Suppressor macrophage treated with lipopolysaccharide for 1 hour (primary cell): ENCODE data around the gene R3HDM2.
"Not testable (repeated sequence)": the region's sequence is repeated elsewhere in the genome, so short reads cannot be mapped to it uniquely, and the experiment has no call there.

Experiments used
- DNase-seq, 3 donors: peaks; one replicate each; pipeline ENCODE4 v3.0.0-alpha.2; 2020 to 2022

Gene R3HDM2

DNA sequence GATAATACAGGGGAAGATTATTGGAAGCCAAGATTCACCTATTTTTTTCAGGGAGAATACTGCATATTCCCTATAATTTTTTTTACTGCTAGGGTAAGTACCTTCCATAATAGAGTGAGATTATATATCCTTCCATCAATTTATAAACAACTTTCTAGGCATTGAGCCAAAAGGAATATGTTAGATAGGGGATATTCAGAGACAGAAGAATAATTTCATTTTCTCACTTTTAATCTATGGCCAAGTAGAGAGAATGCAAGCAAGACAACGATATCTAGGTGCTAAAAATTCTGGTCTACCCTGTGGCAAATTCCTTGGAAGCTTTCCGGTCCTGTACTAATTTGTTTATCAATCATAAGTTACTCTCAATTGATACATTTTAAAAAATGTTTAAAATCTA, 110.2 kb downstream of the R3HDM2 start:
- DNase-seq: no peak

DNA sequence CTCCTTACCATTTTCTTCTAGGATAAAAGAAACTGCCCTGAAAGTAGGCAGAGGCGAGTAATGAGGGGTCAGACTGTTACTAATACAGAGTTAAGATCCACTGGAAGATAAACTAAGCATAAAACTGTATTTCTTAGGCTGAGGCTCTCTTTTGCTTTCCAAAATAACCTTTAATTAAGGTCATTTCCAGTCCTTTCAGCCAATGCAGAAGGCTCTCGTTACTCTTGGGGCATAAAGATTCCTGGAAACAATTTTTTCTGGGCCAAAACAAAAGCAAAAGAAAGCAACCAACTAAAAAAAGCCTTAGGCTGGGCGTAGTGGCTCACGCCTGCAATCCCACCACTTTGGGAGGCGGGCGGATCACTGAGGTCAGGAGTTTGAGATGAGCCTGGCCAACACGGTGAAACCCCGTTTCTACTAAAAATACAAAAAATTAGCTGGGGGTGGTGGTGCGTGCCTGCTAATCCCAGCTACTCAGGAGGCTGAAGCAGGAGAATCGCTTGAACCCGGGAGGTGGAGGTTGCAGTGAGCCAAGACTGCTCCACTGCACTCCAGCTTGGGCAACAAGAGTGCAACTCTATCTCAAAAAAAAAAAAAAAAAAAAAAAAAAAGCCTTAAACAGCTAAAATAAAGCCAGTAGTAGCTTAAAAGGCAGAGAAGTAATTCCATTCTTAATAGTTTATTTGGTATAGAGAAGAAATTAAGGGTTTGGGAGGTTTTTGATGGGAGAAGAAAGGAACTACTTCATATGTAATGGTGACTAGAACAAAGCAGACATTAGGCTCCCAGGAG, 111.0 kb downstream of the R3HDM2 start:
- no peak for DNase-seq

DNA sequence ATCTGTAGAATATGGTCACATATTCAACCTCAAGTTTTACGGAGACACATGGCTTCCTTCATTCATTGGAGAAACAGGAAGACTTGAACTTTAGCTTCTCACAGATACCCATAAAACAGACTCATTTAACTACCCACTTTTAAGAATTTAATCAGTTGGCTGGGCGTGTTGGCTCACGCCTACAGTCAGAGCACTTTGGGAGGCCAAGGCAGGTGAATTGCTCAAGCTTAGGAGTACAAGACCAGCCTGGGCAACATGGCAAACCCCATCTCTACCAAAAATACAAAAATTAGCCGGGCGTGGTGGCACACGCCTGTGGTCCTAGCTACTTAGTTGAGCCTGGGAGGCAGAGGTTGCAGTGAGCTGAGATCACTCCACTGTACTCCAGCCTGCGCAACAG, 115.2 kb downstream of the R3HDM2 start:
- DNase-seq: no peak

DNA sequence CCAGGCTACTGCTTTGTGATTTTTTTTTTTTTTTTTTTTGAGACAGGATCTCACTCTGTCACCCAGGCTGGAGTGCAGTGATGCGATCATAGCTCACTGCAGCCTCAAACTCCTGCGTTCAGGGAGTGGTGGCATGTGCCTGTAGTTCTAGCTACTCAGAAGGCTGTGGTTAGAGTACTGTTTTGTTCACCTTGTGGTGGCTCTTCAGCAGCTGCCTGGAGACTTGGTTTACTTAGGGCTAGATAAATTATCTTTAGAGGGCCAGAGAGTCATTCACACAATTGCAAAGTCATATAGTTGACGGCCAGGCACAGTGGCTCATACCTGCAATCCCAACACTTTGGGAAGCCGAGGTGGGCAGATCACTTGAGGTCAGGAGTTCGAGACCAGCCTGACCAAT, 118.6 kb downstream of the R3HDM2 start:
- DNase-seq: not testable (repeated sequence)

DNA sequence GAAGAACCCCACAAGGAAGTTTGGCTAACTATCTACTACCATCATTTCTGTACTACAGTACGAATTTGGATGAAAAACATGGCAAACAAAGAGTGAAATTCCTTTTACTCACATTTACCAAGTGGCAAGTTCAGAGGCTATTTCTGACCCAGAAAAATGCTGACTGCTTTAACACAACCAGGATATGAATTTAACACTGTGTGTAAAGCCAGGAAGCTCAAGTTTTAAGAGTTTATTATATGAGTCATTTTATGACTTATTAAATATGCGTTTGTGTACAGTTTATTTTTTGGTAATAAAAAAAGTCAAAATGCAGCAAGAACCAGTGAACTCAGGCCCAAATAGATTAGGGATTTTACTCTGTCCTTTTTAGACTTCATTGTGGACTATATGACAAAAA, 121.4 kb downstream of the R3HDM2 start:
- no peak for DNase-seq

DNA sequence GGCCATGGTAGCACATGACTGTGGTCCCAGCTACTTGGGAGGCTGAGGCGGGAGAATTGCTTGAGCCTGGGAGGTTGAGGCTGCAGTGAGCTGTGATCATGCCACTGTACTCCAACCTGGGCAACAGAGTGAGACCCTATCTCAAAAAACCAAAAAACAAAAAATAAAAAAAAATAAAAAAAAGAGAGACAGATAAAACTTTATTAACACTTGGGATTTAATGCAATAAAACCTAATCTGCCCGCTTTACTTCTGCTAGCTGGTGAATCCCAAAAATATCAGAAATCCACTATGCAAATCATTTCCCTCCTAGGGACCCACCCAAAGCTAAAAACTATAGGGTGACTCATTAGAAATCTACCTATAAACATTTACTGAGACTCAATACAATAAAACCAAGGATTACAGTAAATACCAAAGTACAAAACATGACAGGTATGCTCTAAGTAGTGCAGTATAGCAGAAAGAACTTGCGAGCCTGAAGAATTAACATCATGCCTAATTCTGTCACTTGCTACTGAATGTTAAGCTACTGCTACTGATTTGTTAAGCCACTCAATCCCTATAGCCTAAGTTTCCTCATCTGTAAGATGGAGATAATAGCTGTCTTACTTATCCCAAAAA, 129.8 kb downstream of the R3HDM2 start:
- DNase-seq: no peak

DNA sequence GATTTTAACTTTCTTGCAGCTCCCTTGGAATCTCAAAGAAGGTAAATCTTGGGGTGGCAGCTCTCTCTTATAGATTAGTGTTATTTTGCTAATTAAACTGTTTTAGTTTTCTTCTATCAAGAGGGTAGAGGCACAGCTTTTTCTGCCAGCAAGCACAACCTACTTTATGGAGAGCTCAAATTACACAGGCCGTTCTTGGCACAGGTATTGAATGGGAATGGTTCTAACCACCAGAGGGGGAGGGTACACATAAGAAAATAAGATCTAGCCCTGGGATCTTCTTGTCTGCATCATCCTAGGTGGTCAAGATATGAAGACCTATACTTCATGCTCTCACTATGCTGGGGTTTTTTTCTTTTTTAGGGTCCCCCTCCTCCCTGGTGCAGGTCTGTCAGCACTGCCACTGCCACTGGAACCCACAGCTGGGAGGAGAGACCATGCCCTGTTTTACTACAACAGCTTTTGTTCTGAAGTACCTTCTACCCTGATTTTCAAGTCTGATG, 131.3 kb downstream of the R3HDM2 start:
- no peak for DNase-seq

DNA sequence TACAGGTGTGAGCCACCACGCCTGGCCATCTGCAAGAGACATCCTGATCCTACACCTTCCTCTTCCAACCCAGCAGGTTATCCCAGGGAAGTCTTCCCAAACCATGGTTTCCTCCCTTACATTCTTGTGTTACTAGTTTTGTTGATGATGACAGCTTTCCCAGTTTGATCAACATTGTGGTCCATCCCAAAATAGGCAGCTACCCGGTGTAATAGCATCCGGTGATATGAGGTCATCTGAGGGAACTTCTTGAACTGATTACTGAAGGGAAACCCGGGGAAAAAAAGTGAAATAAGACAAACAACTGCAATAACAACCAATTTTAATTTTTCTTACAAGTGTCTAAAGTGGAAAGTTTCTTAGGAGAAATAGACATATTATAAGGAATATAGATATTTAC, 134.6 kb downstream of the R3HDM2 start:
- DNase-seq: no peak

DNA sequence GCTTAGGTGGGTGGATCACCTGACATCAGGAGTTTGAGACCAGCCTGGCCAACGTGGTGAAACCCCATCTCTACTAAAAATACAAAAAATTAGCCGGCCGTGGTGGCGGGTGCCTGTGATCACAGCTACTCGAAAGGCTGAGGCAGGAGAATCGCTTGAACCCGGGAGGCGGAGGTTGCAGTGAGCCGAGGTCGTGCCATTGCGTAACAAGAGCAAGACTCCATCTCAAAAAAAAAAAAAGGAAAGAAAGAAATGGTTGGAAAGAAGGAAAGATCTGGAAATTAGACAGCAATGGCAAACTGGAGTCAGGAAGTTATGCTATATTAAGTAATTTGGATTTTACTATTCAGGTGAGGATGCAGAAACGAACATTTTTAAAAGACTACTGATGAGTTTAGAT, 148.8 kb downstream of the R3HDM2 start:
- DNase-seq: not testable (repeated sequence)

DNA sequence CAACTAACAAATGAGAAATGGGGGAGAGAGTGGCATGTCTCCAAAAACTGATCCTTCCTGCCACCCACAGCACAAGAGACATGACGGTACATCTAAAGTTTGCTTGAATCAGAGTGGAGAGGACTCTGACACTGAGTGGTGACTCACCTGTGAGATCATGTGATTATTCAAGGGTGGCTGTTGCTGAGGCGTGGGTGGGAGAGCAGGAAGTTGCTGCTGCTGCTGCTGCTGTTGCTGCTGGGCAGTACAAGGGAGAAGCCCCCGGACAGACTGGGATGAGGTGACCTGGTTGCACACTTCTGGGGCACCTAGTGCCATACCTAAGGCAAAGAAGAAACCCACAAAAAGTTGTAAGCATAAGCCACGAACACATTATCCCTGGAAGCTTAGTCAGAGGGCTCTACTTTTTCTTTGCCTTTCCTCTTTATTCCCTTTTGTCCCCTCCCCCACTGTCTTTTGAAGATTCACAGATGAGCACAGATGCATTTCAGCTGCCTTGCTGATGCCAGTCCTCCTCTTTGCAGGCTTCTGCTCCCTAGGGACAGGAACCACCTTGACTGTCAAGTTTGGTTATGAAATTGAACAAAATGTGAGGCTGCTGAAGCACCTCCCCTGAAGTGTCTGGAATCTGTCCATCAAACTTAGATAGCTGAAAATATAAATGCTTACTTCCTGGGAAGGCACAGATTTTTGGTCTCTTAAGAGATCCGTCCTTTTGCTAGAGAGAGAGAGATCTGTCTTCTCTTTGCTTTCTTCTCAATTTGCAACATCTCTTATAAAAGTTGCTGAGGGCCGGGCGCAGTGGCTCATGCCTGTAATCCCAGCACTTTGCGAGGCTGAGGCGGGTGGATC, 150.4 kb downstream of the R3HDM2 start:
- DNase-seq: peak; percentile 92 to 97 (median 94)

DNA sequence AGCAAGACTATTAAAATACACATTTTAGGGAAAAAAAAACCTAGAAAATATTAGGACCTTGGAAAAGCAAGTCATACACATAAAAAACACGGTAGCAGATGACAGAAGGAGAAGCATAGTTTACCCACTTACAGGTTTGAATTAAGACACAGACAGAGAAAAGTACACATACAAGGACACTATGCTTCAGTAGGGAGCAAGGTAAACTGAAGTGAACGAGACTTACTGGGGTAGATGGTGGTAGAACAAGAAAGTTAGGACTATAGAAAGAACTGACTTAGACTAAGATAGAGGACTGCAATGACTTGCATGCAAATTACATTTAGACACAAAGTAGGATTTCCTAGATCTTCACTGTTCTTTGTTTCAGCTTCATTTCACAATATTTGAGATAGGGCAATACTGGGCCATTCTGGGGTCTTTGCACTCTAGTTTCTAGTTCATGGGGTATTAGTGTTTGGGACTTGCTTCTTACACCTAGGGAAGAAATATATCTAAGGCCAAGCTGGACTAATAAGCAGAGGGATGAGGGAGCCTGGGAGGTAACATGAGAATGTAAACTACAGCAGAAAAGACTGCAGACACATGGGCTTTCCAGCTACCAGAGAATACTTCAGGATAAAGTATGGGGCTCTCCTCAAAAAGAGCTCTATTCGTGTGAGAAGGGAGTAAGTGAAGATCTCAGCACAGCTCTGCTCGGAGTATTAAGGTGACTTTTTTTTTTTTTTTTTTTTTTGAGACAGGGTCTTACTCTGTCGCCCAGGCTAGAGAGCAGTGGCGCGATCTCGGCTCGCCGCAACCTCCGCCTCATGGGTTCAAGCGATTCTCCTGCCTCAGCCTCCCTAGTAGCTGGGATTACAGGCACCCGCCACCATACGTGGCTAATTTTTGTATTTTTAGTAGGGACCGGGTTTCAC, 152.1 kb downstream of the R3HDM2 start:
- no peak for DNase-seq

DNA sequence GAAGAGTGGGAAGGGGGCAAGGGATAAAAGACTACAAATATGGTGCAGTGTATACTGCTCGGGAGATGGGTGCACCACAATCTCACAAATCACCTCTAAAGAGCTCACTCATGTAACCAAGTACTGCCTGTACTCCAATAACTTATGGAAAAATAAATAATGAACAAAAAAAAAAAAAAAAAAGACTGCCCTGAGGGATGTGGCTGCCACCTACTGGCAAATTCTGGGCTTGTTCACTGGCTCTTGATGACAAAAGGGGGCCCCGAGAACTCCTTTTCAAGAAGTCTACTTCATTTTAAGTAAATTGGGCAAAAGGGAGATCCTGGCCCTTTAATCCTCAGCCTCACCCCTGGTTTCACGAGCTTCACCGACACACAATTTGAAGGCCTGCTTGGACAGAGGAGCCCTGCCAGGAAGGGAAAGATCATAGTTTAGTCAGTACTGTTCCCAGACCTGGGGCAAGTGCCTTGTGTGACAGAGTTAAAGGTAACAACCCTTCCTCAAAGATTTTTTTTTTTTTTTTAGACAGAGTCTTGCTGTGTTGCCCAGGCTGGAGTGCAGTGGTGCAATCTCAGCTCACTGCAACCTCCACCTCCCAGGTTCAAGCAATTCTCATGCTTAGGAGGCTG, 153.8 kb downstream of the R3HDM2 start:
- peak; percentile 39 to 53 (median 53) for DNase-seq

DNA sequence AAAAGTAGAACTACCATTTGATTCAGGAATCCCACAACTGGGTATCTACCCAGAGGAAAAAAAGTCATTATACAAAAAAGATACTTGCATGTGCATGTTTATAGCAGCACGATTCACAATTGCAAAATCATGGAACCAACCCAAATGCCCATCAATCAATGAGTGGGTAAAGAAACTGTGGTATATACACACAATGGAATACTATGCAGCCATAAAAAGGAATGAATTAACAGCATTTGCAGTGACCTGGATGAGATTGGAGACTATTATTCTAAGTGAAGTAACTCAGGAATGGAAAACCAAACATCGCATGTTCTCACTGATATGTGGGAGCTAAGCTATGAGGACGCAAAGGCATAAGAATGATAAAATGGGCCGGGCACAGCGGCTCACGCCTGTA, 154.6 kb downstream of the R3HDM2 start:
- not testable (repeated sequence) for DNase-seq

DNA sequence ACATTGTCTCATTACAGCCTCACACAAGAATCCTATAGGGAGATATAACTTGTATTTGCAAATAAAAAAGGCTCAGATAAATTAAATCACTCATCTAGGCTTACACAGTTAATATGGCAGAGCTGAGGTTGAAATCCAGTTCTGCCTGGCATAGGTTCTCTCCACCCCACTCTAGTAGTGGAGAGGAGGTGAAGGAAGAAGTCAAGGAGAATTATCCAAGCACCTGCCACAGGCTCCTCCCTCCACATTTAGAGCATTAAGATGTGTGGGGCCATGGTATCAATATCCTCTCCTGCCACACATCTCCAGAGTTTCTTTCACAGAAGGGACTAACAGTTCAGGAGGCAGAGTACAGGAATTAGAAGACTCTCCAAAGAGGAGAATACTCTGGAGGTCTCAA, 157.3 kb downstream of the R3HDM2 start:
- DNase-seq: no peak

DNA sequence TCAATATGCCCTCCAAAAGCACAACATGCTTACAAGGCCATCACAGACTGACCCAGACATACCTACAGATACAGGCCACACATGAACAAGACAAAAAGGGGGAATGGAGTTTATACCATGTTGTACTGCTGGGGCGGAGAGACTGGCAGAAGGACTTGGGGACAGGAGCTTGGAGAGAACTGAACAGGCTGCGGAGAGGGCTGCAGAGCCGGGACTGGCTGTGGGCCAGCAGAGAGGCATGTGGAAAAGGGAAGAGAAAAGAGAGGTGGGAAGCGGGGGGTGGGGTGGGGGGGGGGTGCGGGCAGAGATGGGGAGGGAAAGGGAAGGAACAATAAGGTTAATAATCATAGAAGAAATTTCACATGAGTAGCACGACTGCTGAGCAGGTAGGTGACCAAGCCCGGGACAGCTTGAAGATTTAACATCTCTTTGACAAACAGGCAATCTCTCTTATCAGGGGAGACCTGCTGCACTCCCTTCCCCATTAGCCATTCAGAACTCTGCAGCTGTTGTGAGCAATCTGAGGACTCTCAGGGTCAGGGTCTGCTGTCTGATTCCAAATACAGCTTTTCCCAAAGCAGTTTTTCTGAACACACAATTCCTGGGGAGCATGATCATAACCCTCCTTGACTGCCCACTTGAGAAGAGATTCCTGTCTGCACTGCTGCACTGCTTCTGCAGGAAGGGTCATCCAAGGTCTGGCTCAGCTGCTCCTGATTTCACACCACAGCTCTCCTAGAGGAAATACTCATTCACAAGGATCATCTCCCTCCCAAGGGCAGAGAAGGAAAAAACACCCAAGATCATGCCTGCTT, 158.3 kb downstream of the R3HDM2 start:
- no peak for DNase-seq

DNA sequence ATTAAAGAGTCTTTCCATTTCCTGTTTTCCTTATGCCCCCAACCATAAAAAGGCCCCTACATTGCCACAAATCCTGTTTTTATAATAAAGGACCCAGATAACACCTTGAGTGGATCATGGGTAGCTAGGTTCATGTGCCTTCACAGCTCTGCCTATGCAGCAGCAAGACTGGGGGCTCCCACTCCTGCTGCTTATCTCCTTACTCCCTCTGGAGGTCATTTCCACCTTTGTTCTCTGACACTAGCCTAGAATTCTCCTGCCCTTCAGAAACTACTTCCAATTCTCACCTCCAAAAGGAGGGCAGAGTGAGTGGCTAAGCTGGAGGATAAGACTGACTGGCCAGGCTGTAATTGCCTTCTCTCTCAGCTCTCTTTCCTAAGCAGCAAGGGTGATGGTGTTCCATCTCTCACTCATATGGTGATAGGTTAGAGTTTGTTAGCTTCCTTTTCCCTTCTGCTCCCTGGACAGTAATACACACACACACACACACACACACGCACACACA, 159.8 kb downstream of the R3HDM2 start:
- DNase-seq: no peak

DNA sequence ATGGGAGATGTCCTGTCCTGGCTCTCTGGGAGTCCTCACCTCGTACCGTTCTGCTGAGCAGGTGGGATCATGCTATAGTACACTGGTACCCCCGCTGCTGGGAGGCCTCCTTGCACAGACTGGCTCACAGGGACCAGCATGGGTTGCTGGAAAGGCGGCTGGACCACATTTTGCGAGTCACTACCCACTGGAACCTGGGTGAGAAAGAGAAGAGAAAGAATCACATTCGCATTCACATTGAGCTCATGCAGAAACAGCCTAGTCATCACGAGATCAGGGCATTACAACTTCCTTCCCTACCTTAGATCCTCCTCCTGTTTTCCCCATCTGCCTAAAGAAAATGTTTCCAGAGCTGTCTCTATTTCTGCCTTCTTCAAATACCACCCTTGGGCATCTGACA, 162.6 kb downstream of the R3HDM2 start:
- peak; percentile 35 to 45 (median 40) for DNase-seq

DNA sequence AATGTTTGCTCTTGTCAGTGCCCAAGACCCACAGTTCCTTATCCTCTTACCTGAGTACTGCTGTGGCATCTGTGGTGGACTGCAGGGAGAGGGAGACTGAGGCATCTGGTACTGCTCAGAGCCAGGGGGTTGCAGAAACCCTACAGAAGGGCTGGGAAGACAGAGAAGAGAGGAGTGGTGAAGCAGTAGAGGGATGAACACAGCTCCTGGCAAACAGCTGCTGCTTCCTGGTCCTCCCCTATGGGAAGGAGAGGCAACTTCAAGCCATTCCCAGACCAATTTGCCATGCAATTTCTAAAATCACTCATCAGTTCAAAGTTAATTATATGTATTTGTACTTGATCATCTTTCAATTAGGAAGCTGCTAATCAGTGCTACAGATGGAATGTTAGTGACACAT, 164.2 kb downstream of the R3HDM2 start:
- no peak for DNase-seq

DNA sequence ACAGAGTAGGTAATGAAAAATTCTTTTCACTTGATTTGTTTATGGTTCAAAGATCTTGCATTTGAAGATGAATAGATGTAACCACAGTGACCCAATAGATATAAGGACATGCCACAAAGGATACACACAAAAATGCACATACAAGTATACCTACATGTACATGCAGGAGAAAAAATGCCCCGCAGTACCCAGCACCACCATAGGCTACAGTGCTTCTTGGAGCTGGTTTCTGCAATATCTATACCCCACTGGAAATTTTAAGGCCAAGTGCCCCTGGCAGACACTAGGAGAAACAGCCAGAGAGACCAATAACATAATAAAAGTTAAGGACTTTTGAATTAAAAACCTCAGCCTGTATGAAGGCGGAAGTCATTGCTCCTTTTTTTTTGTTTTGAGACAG, 167.7 kb downstream of the R3HDM2 start:
- no peak for DNase-seq

DNA sequence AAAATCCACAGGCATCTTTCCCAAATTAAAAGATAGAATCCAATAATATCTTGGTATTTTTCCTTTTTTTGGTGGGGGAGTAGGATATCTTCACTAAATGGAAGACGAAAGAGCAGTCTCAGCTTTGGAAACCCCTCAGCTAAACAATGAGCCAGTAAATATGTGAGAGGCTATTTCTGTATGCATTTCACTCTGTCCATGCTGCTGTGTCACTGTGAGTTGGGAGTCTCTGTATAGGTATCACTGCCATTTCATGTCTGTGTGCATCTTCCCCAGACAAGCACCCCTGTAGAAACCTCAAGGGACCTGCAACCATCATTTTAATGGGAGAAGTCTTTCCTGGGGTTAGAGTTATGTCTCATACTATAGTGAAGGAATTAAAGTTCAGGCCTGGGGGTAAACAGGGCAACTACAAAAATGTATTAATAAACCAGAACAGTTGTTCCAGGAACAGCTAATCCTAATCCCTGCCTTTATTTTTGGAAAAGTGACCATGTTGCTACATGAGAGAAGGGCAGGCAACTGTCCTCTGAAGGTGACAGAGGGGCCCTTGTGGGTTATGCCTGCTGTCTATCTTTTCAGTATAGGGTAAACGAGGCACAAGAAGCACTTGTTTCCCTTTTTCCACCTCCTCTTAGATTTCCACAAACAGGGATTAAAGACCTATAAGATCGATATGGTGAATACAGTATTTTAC, 168.6 kb downstream of the R3HDM2 start:
- no peak for DNase-seq
